ENCODE data around the gene DAZL.

Gene DAZL

GRCh38 chr3:16604887-16605602 is at the start of gene DAZL:
TSS of gene DAZL (minus strand) at chr3:16605423. CDS start at chr3:16605205, 218 bp downstream.
- no peak for FAIRE-seq
- TF ChIP-seq CTCF (IDR thresholded peaks at IDR 0.05; ENCODE audit: insufficient read depth, missing control alignments): no peak

GRCh38 chr3:16654976-16655375 is 49.8 kb upstream of the DAZL start:
- no peak for DNase-seq (ENCODE audit: insufficient read length, low spot score)
- no peak for FAIRE-seq
- no peak for TF ChIP-seq CTCF (IDR thresholded peaks at IDR 0.05; ENCODE audit: insufficient read depth, missing control alignments)

More at GRCh38 chr3:16604887-16605602, at the start of gene DAZL:
- no peak for DNase-seq (ENCODE audit: insufficient read length, low spot score)

GRCh38 chr3:16653712-16654111 is 48.5 kb upstream of the DAZL start:
- no peak for DNase-seq (ENCODE audit: insufficient read length, low spot score)
- no peak for FAIRE-seq

GRCh38 chr3:16647668-16648067 is 42.4 kb upstream of the DAZL start:
- DNase-seq (ENCODE audit: insufficient read length, low spot score) (no peak), FAIRE-seq (no peak)
- TF ChIP-seq CTCF (IDR thresholded peaks at IDR 0.05; ENCODE audit: insufficient read depth, missing control alignments): no peak

More at GRCh38 chr3:16653712-16654111, 48.5 kb upstream of the DAZL start:
- no peak for TF ChIP-seq CTCF (IDR thresholded peaks at IDR 0.05; ENCODE audit: insufficient read depth, missing control alignments)

- no peak for TF ChIP-seq CTCF (IDR thresholded peaks at IDR 0.05; ENCODE audit: insufficient read depth, missing control alignments)
- DNase-seq (ENCODE audit: insufficient read length, low spot score) (no peak), FAIRE-seq (no peak)
Measured at GRCh38 chr3:16639806-16640205, 34.6 kb upstream of the DAZL start.

GRCh38 chr3:16633948-16634347 is 28.7 kb upstream of the DAZL start:
- DNase-seq (ENCODE audit: insufficient read length, low spot score) (no peak), FAIRE-seq (no peak)
- TF ChIP-seq CTCF (IDR thresholded peaks at IDR 0.05; ENCODE audit: insufficient read depth, missing control alignments): no peak

GRCh38 chr3:16632395-16632794 is 27.2 kb upstream of the DAZL start:
- FAIRE-seq: no peak

More at GRCh38 chr3:16632395-16632794, 27.2 kb upstream of the DAZL start:
- no peak for TF ChIP-seq CTCF (IDR thresholded peaks at IDR 0.05; ENCODE audit: insufficient read depth, missing control alignments)
- no peak for DNase-seq (ENCODE audit: insufficient read length, low spot score)

All from D721Med (cell line).